ENCODE results near the gene ADD1. TPM values are rescaled to one million over a fixed set of nuclear protein-coding genes. Genes with fewer than 3 reads are reported as not detected.

ADD1 gene
- polyA plus RNA-seq, 1 donor (not counting 4 experiments of a cell fraction or from before 2014, with no cell fraction given): 109 TPM

DNA sequence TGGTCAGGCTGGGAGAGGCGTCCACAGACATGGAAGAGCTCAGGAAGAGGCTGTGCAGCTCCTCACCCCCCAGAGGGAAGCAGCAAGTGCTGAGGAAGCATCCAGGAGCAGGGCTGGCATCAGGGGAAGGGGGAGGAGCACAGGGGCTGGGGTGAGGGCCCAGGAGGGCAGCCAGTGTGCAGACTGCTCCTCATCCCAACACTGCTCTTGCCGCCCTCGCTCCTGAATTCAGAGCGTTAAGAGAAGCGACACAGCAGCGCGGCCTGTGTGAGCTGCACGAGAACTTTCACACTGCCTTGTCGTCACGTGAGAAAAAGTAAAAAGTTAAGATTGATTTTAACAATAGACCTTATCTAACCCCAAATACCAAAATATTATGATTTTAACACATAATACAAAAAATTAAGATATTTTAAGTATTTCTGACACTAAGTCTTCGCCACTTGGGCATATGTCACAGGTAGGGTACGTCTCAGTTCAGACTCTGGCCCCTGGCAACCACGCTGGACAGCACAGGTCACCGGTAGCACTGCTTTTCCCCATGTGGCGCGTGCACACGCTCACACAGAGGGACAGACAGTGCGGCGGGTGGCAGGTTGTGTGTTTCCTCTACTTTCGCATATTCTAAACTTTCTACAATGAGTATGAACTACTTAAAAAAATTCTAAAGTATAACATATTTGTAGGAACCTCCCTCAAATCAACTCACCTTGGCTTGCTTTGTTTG lies 99.9 kb downstream of the ADD1 start:
- Histone ChIP-seq H2AFZ (ENCODE audit: control insufficient read depth, low read length) (no peak overlapping the region), H3K79me2 (ENCODE audit: control insufficient read depth, insufficient read depth, low read length) (peaks cover 6% of the 10 kb centered on the region), H3K9me3 (ENCODE audit: control insufficient read depth, low read depth, low read length) (no peaks in the 10 kb centered on the region), H3K27me3 (ENCODE audit: control insufficient read depth, extremely low read depth, insufficient read depth, low read length) (no peaks in the 10 kb centered on the region), H3K27ac (ENCODE audit: control insufficient read depth, insufficient read depth, low read length) (no peak overlapping the region), H3K4me2 (ENCODE audit: control insufficient read depth, extremely low read depth, insufficient read depth, low read depth, low read length) (no peak overlapping the region), H4K20me1 (ENCODE audit: control insufficient read depth, extremely low read depth, insufficient read depth, low read length) (peaks cover 12% of the 10 kb centered on the region), H3K9ac (ENCODE audit: control insufficient read depth, extremely low read depth, insufficient read depth, low read length) (no peak overlapping the region), H3K36me3 (ENCODE audit: control insufficient read depth in 2 of 2, extremely low read depth in 1 of 2, insufficient read depth in 2 of 2, low read length in 2 of 2) (peaks cover 51 to 65% of the 10 kb centered on the region in 2 experiments), H3K4me1 (ENCODE audit: control insufficient read depth, extremely low read depth, insufficient read depth, low read length) (no peaks in the 10 kb centered on the region), H3K4me3 (ENCODE audit: control insufficient read depth in 2 of 3, extremely low read depth in 1 of 3, insufficient read depth in 2 of 3, low read depth in 1 of 3, low read length in 3 of 3) (no peak overlapping the region), H3K9me1 (ENCODE audit: control insufficient read depth, extremely low read depth, insufficient read depth, low read length) (no peaks in the 10 kb centered on the region)
- DNase-seq (ENCODE audit: low read depth, low spot score) (no peak), FAIRE-seq (no peak)
- dilution Hi-C loops (cut with MboI; ENCODE audit: extremely low pct_ligation_motif_present, low sequenced_read_pairs): no loop called here
- no peak for TF ChIP-seq EZH2 (IDR thresholded peaks at IDR 0.05; ENCODE audit: low read length)

DNA sequence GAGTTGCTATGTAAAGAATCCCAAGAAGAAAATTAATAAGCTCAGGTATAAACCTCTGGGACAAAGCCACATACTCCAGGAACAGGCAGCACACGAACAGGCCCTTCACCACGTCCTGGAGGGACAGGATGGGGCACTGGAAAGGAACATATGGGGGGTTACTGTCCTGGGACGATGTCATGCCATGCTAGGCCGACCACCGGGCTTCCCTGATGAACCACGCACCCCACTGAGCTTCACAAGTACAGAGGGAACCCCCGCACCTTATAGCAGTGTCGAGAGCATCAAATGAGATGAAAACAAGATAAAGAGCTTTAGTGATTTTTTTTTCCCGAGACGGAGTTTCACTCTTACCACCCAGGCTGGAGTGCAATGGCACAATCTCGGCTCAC lies 100.4 kb downstream of the ADD1 start:
- Histone ChIP-seq H3K9me1 (ENCODE audit: control insufficient read depth, extremely low read depth, insufficient read depth, low read length) (no peaks in the 10 kb centered on the region), H3K9ac (ENCODE audit: control insufficient read depth, extremely low read depth, insufficient read depth, low read length) (no peak overlapping the region), H4K20me1 (ENCODE audit: control insufficient read depth, extremely low read depth, insufficient read depth, low read length) (peaks cover 12% of the 10 kb centered on the region), H3K27ac (ENCODE audit: control insufficient read depth, insufficient read depth, low read length) (no peak overlapping the region), H3K4me3 (ENCODE audit: control insufficient read depth in 2 of 3, extremely low read depth in 1 of 3, insufficient read depth in 2 of 3, low read depth in 1 of 3, low read length in 3 of 3) (no peak overlapping the region), H3K4me2 (ENCODE audit: control insufficient read depth, extremely low read depth, insufficient read depth, low read depth, low read length) (no peak overlapping the region), H3K9me3 (ENCODE audit: control insufficient read depth, low read depth, low read length) (no peaks in the 10 kb centered on the region), H2AFZ (ENCODE audit: control insufficient read depth, low read length) (no peak overlapping the region), H3K4me1 (ENCODE audit: control insufficient read depth, extremely low read depth, insufficient read depth, low read length) (no peaks in the 10 kb centered on the region), H3K27me3 (ENCODE audit: control insufficient read depth, extremely low read depth, insufficient read depth, low read length) (no peaks in the 10 kb centered on the region), H3K79me2 (ENCODE audit: control insufficient read depth, insufficient read depth, low read length) (peaks cover 4% of the 10 kb centered on the region), H3K36me3 (ENCODE audit: control insufficient read depth in 2 of 2, extremely low read depth in 1 of 2, insufficient read depth in 2 of 2, low read length in 2 of 2) (peaks cover 47 to 59% of the 10 kb centered on the region in 2 experiments)
- no peak for TF ChIP-seq EZH2 (IDR thresholded peaks at IDR 0.05; ENCODE audit: low read length)
- TF ChIP-seq, protein P1, sequence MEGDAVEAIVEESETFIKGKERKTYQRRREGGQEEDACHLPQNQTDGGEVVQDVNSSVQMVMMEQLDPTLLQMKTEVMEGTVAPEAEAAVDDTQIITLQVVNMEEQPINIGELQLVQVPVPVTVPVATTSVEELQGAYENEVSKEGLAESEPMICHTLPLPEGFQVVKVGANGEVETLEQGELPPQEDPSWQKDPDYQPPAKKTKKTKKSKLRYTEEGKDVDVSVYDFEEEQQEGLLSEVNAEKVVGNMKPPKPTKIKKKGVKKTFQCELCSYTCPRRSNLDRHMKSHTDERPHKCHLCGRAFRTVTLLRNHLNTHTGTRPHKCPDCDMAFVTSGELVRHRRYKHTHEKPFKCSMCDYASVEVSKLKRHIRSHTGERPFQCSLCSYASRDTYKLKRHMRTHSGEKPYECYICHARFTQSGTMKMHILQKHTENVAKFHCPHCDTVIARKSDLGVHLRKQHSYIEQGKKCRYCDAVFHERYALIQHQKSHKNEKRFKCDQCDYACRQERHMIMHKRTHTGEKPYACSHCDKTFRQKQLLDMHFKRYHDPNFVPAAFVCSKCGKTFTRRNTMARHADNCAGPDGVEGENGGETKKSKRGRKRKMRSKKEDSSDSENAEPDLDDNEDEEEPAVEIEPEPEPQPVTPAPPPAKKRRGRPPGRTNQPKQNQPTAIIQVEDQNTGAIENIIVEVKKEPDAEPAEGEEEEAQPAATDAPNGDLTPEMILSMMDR (optimal IDR thresholded peaks at IDR 0.05 in 1 of 3, IDR thresholded peaks at IDR 0.05 in 1 of 3, conservative IDR thresholded peaks at IDR 0.05 in 1 of 3; ENCODE audit: extremely low read depth in 1 of 3, insufficient read depth in 2 of 3, low read length in 3 of 3): no peak
- dilution Hi-C loops (cut with MboI; ENCODE audit: extremely low pct_ligation_motif_present, low sequenced_read_pairs): no loop called here
- DNase-seq (ENCODE audit: low read depth, low spot score): no peak
- FAIRE-seq: no peak
